ENCODE measurements around the gene SEMA6B. TPM values are rescaled to one million over a fixed set of nuclear protein-coding genes. Genes with fewer than 3 reads are reported as not detected.

Gene SEMA6B
- total RNA-seq, 1 donor from 2014 or later, result not detected

DNA sequence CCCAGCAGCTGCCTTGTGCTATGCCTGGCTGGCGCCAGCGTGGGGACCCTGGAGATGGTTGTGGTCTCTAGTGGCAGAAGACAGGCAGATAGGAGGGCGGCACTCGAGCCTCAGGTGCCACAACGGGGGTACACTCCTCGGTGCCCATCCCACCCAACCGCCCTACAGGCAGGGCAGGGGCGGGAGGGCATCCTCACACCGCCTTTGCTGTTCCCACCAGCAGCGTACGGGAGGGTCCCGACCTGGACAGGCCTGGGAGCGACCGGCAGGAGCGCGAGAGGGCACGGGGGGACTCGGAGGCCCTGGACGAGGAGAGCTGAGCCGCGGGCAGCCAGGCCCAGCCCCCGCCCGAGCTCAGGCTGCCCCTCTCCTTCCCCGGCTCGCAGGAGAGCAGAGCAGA lies 57.8 kb downstream of the SEMA6B start:
- H3K4me3 ChIP-seq (ENCODE audit: low read depth, low read length), result no peak overlapping the region
- DNase-seq (ENCODE audit: low read depth), result no peak
- TF ChIP-seq, protein P1, sequence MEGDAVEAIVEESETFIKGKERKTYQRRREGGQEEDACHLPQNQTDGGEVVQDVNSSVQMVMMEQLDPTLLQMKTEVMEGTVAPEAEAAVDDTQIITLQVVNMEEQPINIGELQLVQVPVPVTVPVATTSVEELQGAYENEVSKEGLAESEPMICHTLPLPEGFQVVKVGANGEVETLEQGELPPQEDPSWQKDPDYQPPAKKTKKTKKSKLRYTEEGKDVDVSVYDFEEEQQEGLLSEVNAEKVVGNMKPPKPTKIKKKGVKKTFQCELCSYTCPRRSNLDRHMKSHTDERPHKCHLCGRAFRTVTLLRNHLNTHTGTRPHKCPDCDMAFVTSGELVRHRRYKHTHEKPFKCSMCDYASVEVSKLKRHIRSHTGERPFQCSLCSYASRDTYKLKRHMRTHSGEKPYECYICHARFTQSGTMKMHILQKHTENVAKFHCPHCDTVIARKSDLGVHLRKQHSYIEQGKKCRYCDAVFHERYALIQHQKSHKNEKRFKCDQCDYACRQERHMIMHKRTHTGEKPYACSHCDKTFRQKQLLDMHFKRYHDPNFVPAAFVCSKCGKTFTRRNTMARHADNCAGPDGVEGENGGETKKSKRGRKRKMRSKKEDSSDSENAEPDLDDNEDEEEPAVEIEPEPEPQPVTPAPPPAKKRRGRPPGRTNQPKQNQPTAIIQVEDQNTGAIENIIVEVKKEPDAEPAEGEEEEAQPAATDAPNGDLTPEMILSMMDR (conservative IDR thresholded peaks at IDR 0.05; ENCODE audit: low read depth, low read length), result no peak

DNA sequence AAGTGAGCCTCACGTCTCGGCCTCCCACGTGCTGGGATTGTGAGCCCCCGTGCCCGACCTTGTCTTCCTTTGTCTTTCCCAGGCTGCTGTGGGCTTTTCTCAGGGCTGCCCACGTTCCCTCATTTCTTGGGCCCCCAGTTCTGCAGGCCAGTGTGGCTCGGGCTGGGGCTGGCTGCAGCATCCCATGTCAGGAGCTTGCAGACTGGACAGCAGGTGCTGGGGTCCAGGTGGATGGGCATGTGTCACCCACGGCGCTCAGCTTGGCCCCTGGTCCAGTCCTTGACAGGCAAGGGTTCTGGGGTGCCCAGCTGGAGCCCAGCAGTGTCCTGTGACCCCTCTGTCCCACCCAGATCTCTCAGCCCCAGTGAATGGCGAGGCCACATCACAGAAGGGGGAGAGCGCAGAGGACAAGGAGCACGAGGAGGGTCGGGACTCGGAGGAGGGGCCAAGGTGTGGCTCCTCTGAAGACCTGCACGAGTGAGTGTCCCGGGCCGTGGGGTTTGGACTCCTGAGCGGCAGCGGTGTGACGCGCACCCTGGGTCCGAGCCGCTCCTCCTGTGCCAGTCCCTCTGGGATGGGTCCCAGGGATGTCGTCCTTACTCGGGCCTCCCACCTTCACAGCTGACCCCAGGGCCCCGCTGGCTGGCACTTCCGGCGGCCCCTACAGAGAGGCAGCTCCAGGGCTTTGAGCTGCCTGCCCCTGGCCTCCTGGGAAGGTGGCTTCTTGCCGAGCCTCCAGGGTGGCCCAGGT lies 58.5 kb downstream of the SEMA6B start:
- no peak overlapping the region for H3K4me3 ChIP-seq (ENCODE audit: low read depth, low read length)
- no peak for DNase-seq (ENCODE audit: low read depth)
- TF ChIP-seq, protein P1 (conservative IDR thresholded peaks at IDR 0.05; ENCODE audit: low read depth, low read length), result no peak

DNA sequence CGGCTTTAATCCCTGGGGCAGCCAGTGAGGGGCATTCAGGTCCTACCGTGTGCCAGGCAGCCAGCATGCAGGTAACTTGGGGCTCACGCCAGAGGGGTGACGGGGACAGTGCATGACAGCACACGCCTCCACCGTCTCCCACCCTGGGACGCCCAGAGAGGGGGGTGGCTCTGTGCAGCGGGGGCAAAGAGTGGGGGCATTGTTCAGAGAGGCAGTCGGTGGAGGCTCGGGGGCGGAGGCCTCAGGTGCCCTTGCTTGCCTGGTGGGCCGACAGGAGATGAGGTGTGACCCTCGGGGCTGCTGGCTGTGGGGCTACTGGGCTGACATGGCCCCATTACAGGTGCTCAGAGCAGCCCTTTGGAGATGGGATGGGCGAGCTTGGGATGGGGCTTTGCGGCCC lies 59.6 kb downstream of the SEMA6B start:
- no peak for DNase-seq (ENCODE audit: low read depth)
- TF ChIP-seq, protein P1 (conservative IDR thresholded peaks at IDR 0.05; ENCODE audit: low read depth, low read length), result no peak
- H3K4me3 ChIP-seq (ENCODE audit: low read depth, low read length), result no peak overlapping the region

DNA sequence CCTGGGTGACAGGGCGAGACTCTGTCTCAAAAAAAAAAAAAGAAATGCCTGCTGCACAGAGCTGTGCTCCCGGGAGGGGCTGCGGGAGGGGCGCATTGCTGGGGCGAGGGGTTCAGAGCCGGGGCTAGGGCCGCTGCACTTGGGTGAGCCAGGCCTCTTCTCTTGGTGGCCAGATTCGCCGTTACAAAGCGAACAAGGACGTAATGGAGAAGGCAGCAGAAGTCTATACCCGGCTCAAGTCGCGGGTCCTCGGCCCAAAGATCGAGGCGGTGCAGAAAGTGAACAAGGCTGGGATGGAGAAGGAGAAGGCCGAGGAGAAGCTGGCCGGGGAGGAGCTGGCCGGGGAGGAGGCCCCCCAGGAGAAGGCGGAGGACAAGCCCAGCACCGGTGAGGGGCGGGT lies 60.2 kb downstream of the SEMA6B start:
- no peak overlapping the region for H3K4me3 ChIP-seq (ENCODE audit: low read depth, low read length)
- TF ChIP-seq, protein P1 (conservative IDR thresholded peaks at IDR 0.05; ENCODE audit: low read depth, low read length), result no peak

DNA sequence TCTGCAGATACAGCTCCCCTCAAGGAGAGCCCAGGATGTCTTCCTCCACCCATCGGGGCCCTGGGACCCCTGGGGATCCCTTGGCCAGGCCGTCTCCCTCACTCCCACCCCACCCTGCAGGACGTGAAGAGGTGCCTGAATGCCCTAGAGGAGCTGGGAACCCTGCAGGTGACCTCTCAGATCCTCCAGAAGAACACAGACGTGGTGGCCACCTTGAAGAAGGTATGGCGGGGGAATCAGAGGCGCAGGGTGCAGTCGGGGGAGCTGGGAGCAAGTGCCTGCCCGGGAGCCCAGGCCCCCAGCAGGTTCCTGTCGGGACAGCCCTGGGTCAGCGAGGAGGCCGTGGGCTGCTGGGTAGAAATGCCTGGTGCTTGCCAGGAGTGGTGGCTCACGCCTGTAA lies 60.8 kb downstream of the SEMA6B start:
- no peak for DNase-seq (ENCODE audit: low read depth)
- H3K4me3 ChIP-seq (ENCODE audit: low read depth, low read length), result no peak overlapping the region
- TF ChIP-seq, protein P1 (conservative IDR thresholded peaks at IDR 0.05; ENCODE audit: low read depth, low read length), result no peak

More for the DNA sequence above, 60.2 kb downstream of the SEMA6B start:
- no peak for DNase-seq (ENCODE audit: low read depth)

DNA sequence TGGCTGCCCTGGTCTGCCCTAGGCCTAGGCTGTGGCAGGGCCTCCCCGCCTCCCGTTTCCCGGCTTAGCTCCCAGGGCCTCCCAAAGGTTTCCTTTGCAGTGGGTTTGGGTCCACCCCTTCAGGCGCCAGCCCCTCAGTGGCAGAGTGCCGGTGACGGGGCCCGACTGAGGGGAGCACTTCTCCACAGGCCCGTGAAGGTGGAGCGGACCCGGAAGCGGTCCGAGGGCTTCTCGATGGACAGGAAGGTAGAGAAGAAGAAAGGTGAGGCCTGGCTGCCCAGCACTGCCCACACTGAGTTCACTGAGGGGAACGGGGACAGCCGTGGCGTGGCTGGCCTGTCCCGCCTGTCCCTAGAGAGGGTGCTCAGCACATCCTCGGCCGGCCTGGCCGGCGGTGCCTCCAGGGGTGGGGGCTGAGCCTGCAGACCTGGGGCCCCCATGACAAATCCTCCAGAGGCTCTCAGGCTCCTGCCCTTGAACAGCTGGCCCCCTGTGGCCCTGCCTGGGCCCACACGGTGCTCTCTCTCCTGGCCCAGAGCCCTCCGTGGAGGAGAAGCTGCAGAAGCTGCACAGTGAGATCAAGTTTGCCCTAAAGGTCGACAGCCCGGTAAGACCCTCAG lies 61.6 kb downstream of the SEMA6B start:
- DNase-seq (ENCODE audit: low read depth), result no peak
- TF ChIP-seq, protein P1 (conservative IDR thresholded peaks at IDR 0.05; ENCODE audit: low read depth, low read length), result no peak
- H3K4me3 ChIP-seq (ENCODE audit: low read depth, low read length), result no peak overlapping the region
